HG02588 (cell line): ENCODE data around the gene DNAJB5.
"Not testable (repeated sequence)": the region's sequence is repeated elsewhere in the genome, so short reads cannot be mapped to it uniquely, and the experiment has no call there.

Experiments used
- ATAC-seq: cut with Tn5 transposase; IDR thresholded peaks from one replicate; pipeline ENCODE4 v1.9.1; 2021; ENCODE audit warnings: mild to moderate bottlenecking, moderate library complexity; ENCODE audit not compliant: unreplicated experiment

The DNAJB5 gene

DNA sequence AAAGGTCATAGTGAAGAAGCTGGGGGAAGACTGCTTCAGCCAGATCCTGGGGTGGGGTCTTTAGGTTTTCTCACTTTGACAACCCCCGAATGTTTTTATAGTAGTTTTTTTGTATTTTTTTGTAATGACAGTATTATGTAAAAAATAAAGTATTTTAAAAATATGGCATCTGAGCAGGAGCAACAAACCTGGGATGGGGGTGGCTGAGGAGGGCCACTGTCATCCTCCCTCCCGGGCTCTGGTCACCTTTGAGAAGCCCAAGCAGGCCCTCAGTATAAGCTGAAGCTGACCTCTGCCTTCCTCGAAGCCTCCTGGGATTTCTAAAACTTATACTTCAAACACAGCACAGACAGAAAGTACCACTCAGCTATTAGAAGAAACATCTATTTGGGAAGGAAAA is 8.7 kb downstream of the DNAJB5 start:
- no peak for ATAC-seq

DNA sequence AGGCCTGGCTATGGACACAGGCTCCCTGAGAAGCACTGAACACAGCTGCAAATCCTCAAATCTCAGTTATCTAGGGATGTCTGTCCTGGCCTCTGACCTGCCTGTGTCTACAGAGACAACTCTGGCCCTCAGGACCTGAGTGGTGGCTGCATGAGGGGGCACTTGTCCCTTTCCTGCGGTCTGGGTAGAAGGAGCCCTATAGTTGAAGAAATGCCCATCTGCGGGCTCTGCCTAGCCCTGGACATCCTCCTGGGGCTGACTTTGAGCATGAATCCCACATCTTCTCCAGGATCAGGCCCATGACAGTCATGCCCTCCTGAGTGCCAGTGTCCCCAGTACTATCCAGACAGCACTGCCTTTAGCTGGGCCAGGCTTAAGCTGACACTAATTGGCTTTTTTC is 10.0 kb downstream of the DNAJB5 start:
- ATAC-seq: no peak

DNA sequence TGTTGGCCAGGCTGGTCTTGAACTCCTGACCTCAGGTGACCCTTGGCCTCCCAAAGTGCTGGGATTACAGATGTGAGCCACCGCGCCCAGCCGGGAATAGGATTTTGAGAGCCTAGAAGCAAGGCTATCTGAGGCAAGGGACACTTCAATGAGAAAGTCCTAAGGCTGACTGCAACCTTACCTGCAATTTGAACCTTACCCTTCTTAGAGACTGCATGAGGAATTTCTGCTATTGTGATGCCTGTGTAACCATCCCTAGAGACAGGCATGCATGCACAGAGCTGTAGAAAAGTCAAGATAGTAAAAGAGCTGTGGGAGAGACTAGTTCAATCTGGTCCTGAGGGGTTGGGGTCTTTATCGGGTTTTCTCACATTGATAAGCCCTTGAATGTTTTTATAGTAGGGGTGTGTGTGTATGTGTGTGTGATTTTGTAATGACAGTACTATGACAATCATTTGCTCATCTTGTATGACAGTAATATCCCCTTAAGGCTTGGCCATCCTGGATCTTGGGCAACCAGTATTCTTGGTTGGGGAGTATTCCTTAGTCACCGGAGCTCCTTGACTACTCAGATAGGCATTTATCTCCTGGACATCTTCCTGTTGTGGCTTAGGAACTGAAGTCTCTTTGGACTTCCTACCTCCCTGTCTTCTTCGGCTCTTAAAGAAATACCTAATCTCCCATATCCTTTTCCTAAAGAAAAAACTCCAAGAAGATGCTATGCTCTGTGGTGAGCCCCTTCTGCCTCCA is 11.2 kb downstream of the DNAJB5 start:
- ATAC-seq: no peak

DNA sequence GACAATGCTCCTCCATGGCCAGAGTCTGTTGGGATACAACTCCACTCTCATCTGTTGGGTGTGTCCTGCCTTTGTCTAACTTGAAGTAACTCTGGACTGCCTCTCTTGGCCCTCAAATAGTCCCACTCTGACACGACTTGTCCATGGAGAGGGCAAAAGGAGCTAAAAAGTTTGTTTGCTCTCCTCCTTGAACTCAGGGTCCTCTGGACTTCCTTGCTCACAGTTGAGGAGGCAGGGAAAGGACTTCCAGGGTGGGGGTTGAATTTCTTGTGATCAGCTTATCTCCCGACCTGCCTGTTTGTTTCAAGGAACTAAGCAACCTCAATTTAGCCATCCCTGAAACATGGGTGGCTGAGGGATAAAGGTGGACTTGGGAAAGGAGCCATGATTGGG is 11.7 kb downstream of the DNAJB5 start:
- ATAC-seq: no peak

DNA sequence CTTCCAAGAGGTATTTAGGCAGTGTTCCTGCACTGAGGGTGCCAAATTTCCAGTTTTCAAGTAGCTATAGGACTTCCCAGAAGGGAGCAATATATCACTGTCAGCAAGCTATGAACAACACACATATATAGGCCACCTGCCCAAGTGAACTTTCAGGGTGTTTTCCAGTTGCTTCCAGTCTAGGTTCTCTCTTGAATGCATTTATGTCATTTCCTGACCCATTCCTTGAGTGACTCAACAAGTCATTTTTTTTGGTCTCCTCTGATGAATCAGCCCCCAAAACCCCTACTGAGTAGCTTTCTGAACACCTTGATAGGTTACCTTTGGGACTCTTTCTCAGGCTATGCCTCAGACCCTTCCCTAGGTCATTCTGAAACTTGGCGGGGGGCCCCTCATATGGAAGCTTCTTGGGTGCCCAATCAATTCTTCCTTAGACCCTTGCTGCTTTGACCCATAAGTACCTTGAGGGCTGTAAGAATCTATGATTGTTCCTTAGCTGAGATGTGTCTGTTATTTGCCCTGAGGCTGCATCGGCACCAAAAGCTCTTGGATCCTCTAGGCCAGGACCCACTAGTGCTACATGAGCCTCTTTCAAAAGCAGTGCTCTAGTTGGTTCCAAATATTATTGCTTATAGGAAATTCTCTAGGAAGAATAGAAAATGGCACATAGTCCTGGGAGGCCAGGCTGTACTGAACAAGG is 12.4 kb downstream of the DNAJB5 start:
- no peak for ATAC-seq

GRCh38 chr9:35002623-35003022 is 13.1 kb downstream of the DNAJB5 start:
- ATAC-seq: no peak

DNA sequence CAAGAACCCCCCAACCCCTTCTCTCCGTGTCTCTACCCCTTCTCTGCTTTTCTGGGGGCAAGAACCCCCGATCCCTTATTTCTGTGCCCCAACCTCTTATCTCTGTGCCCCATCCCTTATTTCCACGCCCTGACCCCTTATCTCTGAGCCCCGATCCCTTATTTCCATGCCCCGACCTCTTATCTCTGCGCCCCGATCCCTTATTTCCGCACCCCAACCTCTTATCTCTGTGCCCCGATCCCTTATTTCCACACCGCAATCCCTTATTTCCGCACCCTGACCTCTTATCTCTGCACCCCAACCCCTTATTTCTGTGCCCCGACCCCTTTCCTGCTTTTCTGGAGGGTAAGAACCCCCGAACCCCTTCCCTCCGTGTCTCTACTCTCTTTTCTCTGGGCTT is 14.8 kb downstream of the DNAJB5 start:
- ATAC-seq: not testable (repeated sequence)

DNA sequence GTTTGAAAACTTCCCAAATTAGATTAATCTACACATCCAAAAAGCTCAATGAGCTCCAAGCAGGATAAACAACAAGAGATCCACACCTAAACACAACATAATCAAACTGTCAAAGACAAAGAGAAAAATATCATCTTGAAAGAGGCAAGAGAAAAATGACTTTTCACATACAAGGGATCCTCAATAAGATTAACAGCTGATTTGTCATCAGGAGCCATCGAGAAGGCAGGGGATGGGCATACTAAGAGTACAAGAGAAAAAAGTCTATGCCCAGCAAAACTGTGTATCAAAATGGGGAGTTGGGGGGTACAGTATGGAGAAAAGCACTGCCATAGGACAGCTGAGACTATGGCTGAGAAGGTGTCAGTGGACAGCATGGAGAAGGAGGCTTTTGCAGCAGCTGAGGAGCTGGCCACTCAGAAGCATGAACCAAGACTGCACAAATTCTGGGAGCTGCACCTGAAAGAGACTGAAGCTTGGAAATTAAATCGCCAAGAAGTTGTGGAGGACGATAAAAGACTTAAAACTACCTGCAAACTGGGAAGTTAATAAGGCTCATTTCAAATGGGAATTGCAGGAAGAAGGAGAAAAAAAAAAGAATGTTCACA is 20.9 kb downstream of the DNAJB5 start:
- no peak for ATAC-seq

DNA sequence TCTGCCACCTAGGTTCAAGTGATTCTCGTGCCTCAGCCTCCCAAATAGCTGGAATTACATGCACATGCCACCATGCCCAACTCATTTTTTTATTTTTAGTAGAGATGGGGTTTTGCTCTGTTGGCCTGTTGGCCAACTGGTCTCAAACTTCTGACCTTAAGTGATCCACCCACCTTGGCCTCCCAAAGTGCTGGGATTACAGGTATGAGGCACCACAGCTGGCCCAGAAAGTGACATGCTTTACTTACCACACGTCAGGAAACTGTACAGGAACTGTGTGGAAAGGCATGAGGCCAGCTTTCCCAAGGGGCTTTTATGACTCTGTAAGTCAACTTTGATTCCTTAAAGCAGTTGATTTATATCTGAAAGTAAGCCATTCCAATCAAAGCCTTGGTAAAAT is 25.0 kb downstream of the DNAJB5 start:
- ATAC-seq: no peak

- not testable (repeated sequence) for ATAC-seq
Measured at GRCh38 chr9:35023443-35023842, 33.9 kb downstream of the DNAJB5 start.

- no peak for ATAC-seq
Measured at GRCh38 chr9:35026671-35027070, 37.1 kb downstream of the DNAJB5 start.

DNA sequence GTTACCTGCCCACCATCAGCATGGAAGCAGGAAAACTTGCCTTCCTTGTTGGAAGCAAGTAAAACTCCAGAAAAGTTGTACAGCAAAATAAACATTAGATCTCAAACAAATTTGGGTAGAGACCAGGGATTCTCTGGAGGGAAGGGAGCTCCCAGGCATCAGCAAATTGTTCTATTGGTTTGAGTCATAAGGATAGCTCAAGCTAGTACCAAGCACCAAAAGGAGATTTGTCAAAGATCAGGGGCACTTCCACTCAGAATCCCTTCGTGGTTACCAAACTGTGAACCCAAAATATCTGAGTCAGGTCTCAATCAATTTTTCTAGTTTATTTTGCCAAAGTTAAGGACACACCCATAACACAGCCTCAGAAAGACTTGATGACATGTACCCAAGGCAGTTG is 37.8 kb downstream of the DNAJB5 start:
- ATAC-seq: no peak

- no peak for ATAC-seq
Measured at GRCh38 chr9:35027860-35028259, 38.3 kb downstream of the DNAJB5 start.

DNA sequence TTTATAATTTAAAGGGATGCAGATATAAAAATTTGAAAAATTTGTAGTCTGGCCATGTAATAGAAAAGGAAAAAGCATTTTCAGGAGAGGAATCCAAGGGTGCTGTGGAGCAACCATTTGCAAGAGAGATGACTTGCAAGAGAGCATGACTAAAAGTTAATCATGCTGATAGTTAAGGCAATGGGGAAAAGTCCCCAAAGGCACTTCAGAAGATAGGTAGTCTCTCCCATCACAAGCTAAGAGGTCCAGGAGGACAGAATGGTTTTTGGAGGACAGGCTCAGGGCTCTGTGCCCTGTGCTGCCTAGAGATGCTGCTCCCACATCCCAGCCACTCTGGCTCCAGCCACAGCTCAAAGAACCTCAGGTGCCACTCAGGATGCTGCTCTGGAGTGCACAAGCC is 38.8 kb downstream of the DNAJB5 start:
- ATAC-seq: no peak

DNA sequence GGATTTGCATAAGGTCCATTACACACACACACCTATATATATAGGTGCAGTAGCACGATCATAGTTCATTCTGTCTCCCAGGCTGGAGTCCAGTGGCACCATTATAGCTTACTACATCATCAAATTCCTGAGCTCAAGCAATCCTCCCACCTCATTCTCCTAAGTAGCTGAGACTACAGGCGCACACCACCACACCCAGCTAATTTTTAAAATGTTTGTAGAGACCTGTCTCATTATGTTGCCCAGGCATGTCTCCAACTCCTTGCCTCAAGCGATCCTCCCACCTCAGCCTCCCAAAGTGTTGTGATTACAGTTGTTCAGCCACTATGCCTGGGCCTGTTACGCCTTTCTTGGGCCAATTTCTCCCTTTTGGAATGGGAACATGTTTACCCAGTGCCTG is 39.7 kb downstream of the DNAJB5 start:
- ATAC-seq: no peak

DNA sequence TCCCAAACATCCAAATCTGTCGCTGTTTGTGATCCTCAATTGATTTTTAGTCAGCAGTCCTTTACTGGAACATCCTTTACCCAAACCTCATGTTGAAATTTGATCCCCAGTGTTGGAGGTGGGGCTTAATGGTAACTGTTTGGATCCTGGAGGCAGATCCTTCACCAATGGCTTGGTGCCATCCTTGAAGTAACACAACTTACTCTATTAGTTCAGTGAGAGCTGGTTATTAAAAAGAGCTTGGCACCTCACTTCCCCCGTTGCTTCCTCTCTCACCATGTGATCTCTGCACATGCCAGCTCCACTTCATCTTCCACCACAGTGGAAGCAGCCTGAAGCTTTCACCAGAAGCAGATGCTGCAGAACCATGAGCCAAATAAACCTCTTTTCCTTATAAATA is 40.3 kb downstream of the DNAJB5 start:
- ATAC-seq: no peak

- no peak for ATAC-seq
Measured at GRCh38 chr9:35033101-35033500, 43.6 kb downstream of the DNAJB5 start.

DNA sequence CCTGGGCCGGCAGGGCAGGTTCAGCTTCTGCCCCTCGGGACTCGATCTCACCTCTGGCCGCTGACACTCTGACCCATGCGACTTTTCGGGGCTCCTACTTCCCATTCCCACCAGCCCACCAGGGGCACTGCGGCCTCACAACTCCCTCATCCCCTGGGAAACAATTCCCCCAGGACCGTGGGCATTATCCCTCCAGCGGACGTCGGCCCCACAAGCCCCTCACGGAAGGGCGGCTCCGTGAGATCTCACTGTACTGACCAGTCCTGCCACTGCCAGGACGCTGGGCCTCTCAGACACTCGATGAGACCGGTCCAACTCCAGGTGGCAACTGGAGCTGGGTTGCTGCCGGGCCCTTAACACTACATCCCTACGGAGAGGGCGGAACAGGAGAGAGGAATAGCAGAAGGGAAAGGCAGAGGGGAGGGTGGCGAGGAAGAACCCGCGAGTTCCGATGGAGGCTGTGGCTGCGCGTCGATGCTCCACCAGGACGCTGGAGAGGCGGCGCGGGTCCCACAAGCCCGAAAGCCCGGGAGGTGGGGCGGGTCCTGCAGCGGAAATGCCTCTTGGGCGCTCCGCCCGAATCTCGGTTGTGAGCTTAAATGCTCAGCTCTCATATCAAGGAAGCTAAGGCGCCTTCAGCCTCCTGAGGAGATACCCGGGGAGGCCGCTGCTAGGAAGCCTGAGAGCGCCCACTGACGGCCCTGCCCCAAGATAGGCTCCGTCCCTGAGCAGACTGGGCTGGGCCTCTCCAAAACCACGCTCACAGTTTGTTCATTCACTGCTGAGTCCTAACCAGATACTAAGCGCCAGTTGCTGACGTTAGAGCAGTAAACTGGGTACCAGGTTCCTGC is 46.5 kb downstream of the DNAJB5 start:
- ATAC-seq: no peak

DNA sequence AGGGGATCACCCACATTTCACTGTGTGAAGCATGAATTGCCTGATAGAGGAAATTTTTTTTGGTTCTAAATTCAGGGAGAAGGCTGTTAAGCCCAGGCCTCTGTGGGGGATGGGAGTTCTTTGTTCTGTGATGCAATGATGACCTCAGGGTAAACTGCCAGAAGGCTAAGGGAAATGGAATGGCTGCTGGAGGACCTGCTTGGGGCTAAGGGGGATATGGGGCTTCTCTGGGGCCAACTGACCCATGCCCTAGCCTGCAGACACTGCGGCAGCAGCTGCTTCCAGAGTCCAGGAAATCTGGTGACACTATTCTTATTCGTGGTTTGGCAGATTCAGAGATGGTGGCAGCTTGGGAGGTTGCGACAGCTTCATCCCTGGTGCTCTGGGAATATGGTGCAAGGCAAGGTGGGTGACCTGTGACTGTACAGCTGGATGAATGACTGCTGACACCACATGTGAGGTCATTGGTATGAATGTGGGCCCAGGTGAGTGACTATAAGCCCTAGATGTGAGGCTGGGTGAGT is 52.6 kb downstream of the DNAJB5 start:
- no peak for ATAC-seq

DNA sequence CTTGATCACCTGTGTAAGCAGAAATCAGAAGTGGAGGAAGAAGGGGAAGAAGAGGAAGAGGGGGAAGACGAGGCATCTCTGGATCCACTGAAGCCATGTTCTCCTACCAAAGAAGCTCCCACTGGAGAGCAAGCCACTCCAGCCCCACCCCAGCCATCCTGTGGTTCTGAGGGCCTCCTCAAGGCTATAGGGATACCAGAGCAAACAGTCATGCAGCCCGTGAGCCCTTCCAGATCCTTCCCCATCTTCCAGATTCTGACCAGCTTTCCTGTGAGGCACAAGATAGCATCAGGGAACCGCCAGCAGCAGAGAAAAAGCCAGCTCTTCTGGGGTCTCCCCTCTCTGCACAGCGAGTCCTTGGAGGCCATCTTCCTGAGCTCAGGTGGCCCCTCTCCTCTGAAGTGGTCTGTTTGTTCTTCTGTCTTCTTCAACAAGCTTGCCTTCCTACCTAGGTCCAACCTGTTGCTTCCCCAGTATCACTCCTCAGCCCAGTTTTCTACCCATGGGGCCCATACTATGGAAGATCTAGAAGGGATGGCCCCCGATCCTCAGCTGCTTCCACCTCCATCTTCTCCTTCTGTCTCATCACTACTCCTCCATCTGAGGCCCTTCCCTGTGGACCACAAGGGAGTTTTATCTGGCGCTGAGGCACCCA is 53.5 kb downstream of the DNAJB5 start:
- no peak for ATAC-seq

DNA sequence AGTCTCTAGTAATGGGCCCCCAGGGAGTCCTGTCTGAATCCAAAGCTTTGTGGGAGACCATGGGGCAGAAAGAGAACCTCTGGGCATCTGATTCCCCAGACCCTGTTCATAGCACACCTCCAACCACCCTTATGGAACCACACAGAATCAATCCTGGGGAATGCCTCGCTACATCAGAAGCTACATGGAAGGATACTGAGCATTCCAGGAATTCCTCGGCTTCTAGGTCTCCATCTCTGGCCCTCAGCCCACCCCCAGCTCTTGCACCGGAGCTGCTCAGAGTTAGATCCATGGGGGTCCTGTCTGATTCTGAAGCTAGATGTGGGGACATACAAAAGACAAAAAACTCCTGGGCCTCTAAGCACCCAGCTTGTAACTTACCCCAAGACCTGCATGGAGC is 54.5 kb downstream of the DNAJB5 start:
- ATAC-seq: no peak
